Fibroblast of skin of abdomen (primary cell): ENCODE measurements around the gene TIMM44.
"Not testable (repeated sequence)": the region's sequence is repeated elsewhere in the genome, so short reads cannot be mapped to it uniquely, and the experiment has no call there.

ENCODE experiments used
- DNase-seq: peaks from one replicate; pipeline ENCODE4 v3.0.0-alpha.2; 2013

The TIMM44 gene

GRCh38 chr19:7947939-7948338 is 4.5 kb upstream of the TIMM44 start:
- DNase-seq, result no peak

DNA sequence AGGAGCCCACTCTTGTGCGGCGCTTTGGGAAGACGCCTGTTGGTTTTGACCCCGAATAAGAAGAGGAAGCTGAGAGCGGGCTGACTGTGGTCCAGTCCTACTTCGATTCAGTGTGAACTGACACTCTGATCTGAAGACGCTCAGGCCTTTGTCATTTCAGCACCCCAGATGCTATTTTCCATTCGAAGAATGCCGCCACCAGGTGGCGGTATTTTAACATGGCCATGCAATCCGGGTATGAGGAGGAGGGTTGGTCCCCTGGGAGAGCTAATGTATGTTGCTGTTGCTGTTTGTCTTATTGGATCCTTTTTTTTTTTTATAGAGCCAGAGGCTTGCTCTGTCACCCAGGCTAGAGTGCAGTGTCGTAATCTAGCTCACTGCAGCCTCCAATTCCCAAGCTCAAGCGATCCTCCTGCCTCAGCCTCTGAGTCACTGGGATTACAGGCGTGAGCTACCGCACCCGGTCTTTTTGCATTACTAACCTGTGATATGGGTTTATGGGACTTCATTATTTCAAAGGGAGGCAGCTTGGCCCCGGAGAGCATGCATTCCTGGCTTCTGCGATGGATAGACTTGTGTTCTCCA is 803 bp upstream of the TIMM44 start:
- peak; percentile 91 for DNase-seq

GRCh38 chr19:7942981-7943443 is 454 bp downstream of the TIMM44 start:
- DNase-seq, result no peak

DNA sequence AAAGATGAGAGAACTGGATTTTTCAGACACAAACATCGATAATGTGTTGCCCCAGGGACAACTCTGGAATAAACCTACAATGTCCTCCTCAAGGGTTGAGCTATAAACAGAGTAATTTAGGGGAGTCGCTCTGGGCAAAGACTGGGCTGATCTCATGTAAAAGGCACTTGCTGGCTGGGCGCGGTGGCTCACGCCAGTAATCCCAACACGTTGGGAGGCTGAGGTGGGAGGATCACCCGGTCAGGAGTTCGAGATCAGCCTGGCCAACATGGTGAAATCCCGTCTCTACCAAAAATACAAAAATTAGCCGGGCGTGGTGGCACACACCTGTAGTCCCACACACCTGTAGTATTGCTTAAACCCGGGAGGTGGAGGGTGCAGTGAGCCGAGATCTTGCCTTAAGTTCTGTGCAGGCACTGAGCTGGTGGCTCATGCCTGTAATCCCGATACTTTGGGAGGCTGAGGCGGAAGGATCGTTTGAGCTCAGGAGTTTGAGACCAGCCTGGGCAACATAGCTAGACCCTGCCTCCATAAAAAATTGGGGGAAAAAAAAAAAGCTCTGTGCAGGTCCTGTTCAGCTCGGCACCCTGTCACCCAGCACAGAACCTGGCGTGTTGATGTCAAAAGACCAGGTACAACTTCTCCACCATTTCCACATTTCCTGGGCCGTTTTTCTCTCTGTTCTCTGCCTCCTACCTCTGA is 1.4 kb downstream of the TIMM44 start:
- DNase-seq, result no peak

GRCh38 chr19:7940841-7941240 is 2.6 kb downstream of the TIMM44 start:
- DNase-seq, result no peak

DNA sequence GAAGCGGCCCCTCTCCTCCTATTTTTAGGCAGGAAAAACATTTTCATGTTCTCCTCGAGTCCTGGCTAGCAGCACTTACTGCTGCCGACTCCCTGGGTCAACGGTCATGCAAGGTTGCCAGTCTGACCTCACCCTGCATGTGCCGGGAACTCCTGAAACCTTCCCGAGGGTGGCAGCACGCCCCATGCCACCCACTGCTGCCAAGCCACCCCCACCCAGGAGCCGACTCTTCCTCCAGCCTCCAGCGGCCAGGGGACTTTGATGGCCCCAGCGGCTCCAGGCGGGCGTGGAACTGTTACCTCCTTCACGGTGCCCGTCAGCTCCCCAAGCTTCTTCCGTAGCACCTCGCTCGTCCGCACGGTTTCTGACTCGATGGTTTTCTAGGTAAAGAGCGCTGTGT is 8.7 kb downstream of the TIMM44 start:
- no peak for DNase-seq

DNA sequence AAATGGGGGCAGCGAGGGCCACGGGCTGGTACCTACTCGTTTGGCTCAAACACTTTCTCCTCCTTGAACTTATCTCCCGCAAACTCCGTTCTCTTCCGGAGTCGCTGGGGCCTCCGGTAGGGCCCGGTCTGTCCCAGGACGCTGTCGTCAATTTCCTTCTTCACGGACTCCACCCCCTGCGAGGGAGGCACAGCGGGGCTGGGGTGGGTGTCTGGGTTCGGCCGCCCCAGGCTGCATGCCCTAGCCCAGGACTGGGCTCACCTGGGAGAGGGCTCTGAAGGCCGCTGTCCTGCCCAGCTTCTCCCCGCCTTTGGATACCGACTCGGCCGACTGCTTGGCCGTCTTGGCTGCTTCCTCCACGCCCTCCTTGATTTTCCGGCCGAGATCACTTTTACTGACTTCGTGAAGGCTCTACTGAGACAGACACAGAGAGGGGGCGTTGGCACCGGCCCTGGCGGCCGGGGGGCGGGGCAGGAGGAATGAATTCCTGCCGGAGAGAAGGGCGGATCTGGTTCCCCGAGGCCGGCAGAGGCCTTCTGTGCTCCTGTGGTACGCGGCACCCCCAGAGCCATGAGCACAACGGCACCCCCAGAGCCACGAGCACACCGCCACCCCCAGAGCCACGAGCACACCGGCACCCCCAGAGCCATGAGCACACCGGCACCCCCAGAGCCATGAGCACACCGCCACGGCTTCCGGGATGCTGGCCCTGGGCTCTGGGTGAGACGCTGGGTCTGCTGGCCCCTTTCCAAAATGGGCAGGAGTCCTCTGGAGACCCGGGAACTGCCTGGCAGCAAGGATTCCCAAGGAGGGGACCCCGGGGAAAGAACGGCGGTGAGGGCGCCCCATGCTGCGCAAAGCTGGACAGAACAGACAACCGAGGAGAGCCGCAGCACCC is 9.4 kb downstream of the TIMM44 start:
- DNase-seq, result no peak

DNA sequence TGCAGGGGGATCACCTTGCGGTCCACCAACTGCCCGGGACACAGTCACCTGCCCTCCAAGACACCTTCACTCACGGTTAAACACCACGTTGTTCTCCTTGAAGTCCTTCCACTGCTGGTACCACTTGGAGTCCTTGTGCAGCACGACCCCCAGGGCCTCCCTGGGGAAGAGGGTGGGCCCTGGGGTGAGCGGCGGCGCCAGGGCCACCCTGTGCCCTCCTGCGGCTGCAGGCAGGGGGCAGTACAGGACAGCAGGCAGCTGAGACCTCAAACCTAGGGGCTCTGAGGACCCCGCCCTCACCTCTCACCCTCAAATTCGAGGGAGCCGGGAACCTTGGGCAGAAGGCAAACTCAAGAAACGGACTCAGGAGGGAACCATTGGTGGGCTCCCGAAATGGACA is 10.1 kb downstream of the TIMM44 start:
- no peak for DNase-seq

- no peak for DNase-seq
Measured at GRCh38 chr19:7932930-7933300, 10.6 kb downstream of the TIMM44 start.

DNA sequence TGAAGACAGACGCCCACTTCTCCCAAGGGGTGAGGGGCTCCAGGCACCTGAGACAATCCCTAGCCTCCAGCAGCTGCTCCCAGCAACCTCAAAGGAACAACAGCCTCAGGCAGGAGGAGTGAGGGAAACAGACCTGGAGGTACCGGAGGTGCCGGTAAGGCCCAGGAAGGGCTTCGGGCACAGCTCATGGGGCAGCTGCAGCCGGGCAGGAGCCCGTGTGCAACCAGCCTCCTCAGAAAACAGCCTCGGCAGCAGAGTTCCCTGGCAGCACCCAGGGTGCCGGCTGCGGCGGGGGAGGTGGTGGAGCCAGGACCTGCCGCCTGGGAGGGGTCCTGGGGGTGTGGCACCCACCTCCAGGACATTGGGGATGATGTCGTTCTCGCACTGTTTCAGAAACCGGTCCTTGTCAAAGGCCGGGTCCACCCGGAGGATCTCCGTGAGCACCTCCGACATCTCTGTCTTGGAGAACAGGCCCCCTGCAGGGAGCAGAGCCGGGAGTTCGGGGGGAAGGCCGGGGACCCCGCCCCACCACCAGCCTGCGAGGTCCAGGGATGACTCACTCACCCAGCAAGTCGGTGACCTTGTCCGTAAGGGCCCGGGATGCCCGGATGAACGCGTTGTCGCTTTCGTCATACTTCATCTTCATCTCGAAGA is 11.1 kb downstream of the TIMM44 start:
- DNase-seq, result no peak

- DNase-seq, result no peak
Measured at GRCh38 chr19:7931221-7932061, 12.0 kb downstream of the TIMM44 start.

DNA sequence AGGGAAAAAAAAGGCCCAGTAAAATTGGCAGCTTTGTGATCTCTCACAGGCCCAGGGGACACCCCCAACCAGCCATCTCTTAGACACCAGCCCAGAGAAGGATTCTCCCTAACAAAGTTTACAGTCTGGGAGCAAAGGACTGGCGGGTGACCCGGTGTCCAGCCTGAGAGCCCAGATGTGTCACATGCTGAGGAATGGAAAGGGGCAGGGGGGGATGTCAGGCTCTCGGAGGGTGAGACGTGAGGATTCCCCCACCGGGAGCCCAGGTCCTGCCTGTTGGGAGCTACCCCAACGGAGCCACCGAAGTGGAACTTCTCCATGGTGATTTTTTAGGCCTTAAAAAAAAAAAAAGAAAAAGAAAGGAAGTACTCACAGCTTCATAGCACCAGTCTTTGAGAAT is 12.7 kb downstream of the TIMM44 start:
- DNase-seq, result no peak

DNA sequence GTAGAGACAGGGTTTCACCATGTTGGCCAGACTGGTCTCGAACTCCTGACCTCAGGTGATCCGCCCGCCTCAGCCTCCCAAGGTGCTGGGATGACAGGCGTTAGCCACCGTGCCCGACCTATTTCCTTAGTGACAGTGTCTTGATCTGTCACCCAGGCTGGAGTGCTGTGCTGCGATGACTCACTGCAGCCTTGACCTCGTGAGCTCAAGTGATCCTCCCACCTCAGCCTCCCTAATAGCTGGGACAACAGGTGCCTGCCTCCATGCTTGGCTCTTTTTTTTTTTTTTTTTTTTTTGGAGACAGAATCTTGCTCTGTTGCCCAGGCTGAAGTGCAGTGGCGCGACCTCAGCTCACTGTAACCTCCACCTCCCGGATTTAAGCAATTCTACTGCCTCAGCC is 13.4 kb downstream of the TIMM44 start:
- not testable (repeated sequence) for DNase-seq

- peak; percentile 79 for DNase-seq
Measured at GRCh38 chr19:7928741-7929701, 14.4 kb downstream of the TIMM44 start.

GRCh38 chr19:7928334-7928706 is 15.1 kb downstream of the TIMM44 start:
- no peak for DNase-seq

DNA sequence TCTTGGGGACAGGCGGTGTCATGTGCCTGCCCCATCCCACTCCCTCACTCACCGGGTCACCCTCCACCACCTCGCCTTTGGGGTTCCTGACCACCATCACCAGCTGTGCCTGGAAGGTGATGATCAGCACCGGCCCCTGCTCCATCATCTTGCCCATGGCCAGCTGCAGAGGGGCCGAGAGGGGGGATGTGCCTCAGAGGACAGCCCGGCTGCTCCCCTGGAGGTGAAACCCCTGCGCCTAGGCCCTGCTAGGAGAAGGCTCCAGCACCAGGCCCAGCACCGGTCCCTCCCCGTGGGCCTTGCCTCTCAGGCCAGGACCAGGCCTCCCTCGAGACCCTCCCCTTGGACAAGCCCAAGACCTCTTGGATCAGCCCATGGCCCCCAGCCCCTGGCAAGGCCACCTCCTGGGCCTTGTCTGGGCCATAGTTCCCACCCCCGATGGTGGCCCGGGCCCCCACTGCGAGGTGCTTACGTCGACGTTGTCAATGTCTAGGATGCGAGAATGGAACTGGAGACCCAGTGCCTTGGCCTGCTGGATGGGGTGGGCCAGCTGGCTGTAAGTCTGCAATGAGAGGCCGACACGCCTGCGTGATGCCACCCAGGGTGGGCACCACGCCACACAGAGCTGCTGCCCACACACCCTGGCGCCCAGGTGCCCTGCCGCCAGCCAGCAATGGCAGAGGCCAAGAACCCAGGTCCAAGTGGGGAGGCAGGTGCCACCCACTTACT is 15.7 kb downstream of the TIMM44 start:
- DNase-seq, result no peak

GRCh38 chr19:7926727-7927604 is 16.5 kb downstream of the TIMM44 start:
- DNase-seq, result no peak

- peak; percentile 57 for DNase-seq
Measured at GRCh38 chr19:7926021-7926726, 17.3 kb downstream of the TIMM44 start, which contains the start of gene CTXN1. Gene CTXN1, minus strand, starts transcription at chr19:7926135. Its CDS starts 597 bp downstream, at chr19:7925538.
